Activated CD8-positive, alpha-beta memory T cell treated with anti-CD3 and anti-CD28 coated beads, Interleukin-2, amount 10 ng/mL, durations not matched to agents 7 days and 5 days (primary cell): Measurements from ENCODE around the gene SLC6A20. TPM values are rescaled to one million over a fixed set of nuclear protein-coding genes. Genes with fewer than 3 reads are reported as not detected.

Experiments
- ATAC-seq: fragments of 150-1000 bp; cut with Tn5 transposase; one replicate; pipeline ENCODE4 v1.10.0; 2021; ENCODE audit warnings: moderate library complexity
- CTCF ChIA-PET: fragments of 350-600 bp; sonication (Branson Sonifier 250); formaldehyde crosslinking; loops from one replicate; lab custom pipeline; 2021; ENCODE audit warnings: antibody characterized with exemption; lab: Charles Lee
- DNase-seq: peaks from one replicate; pipeline ENCODE4 v3.0.0-alpha.2; 2020
- H3K27ac Mint-ChIP-seq: one replicate; pipeline ENCODE4 v1.8.0; 2021; ENCODE audit warnings: mild to moderate bottlenecking, mixed read lengths
- H3K27me3 Mint-ChIP-seq: one replicate; pipeline ENCODE4 v1.8.0; 2021; ENCODE audit warnings: mixed read lengths
- H3K36me3 Mint-ChIP-seq: one replicate; pipeline ENCODE4 v1.8.0; 2021; ENCODE audit warnings: mild to moderate bottlenecking, mixed read lengths
- H3K4me1 Mint-ChIP-seq: one replicate; pipeline ENCODE4 v1.8.0; 2021; ENCODE audit warnings: mixed read lengths
- H3K4me3 Mint-ChIP-seq: one replicate; pipeline ENCODE4 v1.8.0; 2021; ENCODE audit warnings: mild to moderate bottlenecking, moderate library complexity, mixed read lengths
- H3K9me3 Mint-ChIP-seq: one replicate; pipeline ENCODE4 v1.8.0; 2022; ENCODE audit warnings: low read depth, mixed read lengths
- total RNA-seq, 2 experiments: library from RNA; stranded (reverse); gene quantifications; one replicate each; pipeline ENCODE4 v1.2.3, GENCODE V29; 2021

Gene SLC6A20
- total RNA-seq, 2 experiments from 2014 or later: 0.05 TPM; not detected in 1

GRCh38 chr3:45773714-45774449 lies 22.5 kb downstream of the SLC6A20 start:
- peak; percentile 14 for DNase-seq
- ATAC-seq: no peak
- CTCF ChIA-PET: interaction anchor here (1.0 to 1.9 kb wide), 4 partner anchors 11 to 155 kb away, joined by 3 to 7 read pairs (median 4); no protein-coding TSS in a partner anchor
- peaks cover 17% of the 10 kb centered on the region for H3K4me1 Mint-ChIP-seq
- no peaks in the 10 kb centered on the region for H3K36me3 Mint-ChIP-seq
- no peak overlapping the region for H3K27ac Mint-ChIP-seq
- H3K4me3 Mint-ChIP-seq: no peak overlapping the region
- H3K27me3 Mint-ChIP-seq: peaks cover 48% of the 10 kb centered on the region
- H3K9me3 Mint-ChIP-seq: no peaks in the 10 kb centered on the region

- Mint-ChIP-seq H3K36me3 (no peaks in the 10 kb centered on the region), H3K4me1 (peaks cover 17% of the 10 kb centered on the region), H3K27ac (no peak overlapping the region), H3K9me3 (no peaks in the 10 kb centered on the region), H3K27me3 (peaks cover 50% of the 10 kb centered on the region), H3K4me3 (no peak overlapping the region)
- DNase-seq: no peak
- CTCF ChIA-PET: interaction anchor here (1.9 kb wide), 1 partner anchor 11 kb away, joined by 8 read pairs; no protein-coding TSS in a partner anchor
- ATAC-seq: no peak
Observed at GRCh38 chr3:45773072-45773471, 23.3 kb downstream of the SLC6A20 start.

GRCh38 chr3:45772341-45773035 lies 23.8 kb downstream of the SLC6A20 start:
- Mint-ChIP-seq H3K27me3 (peaks cover 56% of the 10 kb centered on the region), H3K4me3 (no peak overlapping the region), H3K4me1 (peaks cover 17% of the 10 kb centered on the region), H3K27ac (no peak overlapping the region), H3K36me3 (no peaks in the 10 kb centered on the region), H3K9me3 (no peaks in the 10 kb centered on the region)
- ATAC-seq (peak; percentile 65), DNase-seq (peak; percentile 62)
- CTCF ChIA-PET: interaction anchor here (1.9 kb wide), 1 partner anchor 11 kb away, joined by 8 read pairs; no protein-coding TSS in a partner anchor

- Mint-ChIP-seq H3K27ac (no peak overlapping the region), H3K4me3 (no peak overlapping the region), H3K9me3 (no peaks in the 10 kb centered on the region), H3K36me3 (no peaks in the 10 kb centered on the region), H3K4me1 (peaks cover 17% of the 10 kb centered on the region), H3K27me3 (peaks cover 59% of the 10 kb centered on the region)
- no peak for ATAC-seq
- CTCF ChIA-PET: interaction anchor here (0.8 to 1.9 kb wide), 2 partner anchors 10 to 158 kb away, joined by 3 to 8 read pairs; no protein-coding TSS in a partner anchor
- peak; percentile 36 for DNase-seq
Observed at GRCh38 chr3:45771831-45772230, 24.5 kb downstream of the SLC6A20 start.

- H3K27ac Mint-ChIP-seq: no peak overlapping the region
- H3K4me1 Mint-ChIP-seq: peaks cover 17% of the 10 kb centered on the region
- H3K9me3 Mint-ChIP-seq: no peaks in the 10 kb centered on the region
- CTCF ChIA-PET: interaction anchor here (0.8 to 1.9 kb wide), 2 partner anchors 10 to 158 kb away, joined by 3 to 8 read pairs; no protein-coding TSS in a partner anchor
- H3K27me3 Mint-ChIP-seq: peaks cover 59% of the 10 kb centered on the region
- no peaks in the 10 kb centered on the region for H3K36me3 Mint-ChIP-seq
- DNase-seq (peak; percentile 22), ATAC-seq (no peak)
- H3K4me3 Mint-ChIP-seq: no peak overlapping the region
Observed at GRCh38 chr3:45771166-45771775, 25.1 kb downstream of the SLC6A20 start.

- Mint-ChIP-seq H3K36me3 (no peaks in the 10 kb centered on the region), H3K27me3 (peaks cover 34% of the 10 kb centered on the region), H3K4me3 (no peak overlapping the region), H3K9me3 (no peaks in the 10 kb centered on the region), H3K27ac (no peak overlapping the region), H3K4me1 (peaks cover 2% of the 10 kb centered on the region)
- CTCF ChIA-PET: no interaction called here
- DNase-seq (no peak), ATAC-seq (no peak)
Observed at GRCh38 chr3:45765958-45766357, 30.4 kb downstream of the SLC6A20 start.

- Mint-ChIP-seq H3K9me3 (no peaks in the 10 kb centered on the region), H3K27ac (no peak overlapping the region), H3K4me1 (peaks cover 2% of the 10 kb centered on the region), H3K4me3 (no peak overlapping the region), H3K27me3 (peaks cover 29% of the 10 kb centered on the region), H3K36me3 (no peaks in the 10 kb centered on the region)
- DNase-seq: no peak
- CTCF ChIA-PET: no interaction called here
- ATAC-seq: no peak
Observed at GRCh38 chr3:45765266-45765851, 31.0 kb downstream of the SLC6A20 start.

GRCh38 chr3:45763303-45763675 lies 33.0 kb downstream of the SLC6A20 start:
- Mint-ChIP-seq H3K27ac (no peak overlapping the region), H3K27me3 (peaks cover 13% of the 10 kb centered on the region), H3K36me3 (no peaks in the 10 kb centered on the region), H3K9me3 (no peaks in the 10 kb centered on the region), H3K4me1 (peaks cover 2% of the 10 kb centered on the region), H3K4me3 (no peak overlapping the region)
- CTCF ChIA-PET: interaction anchor here (0.8 to 6.2 kb wide), 7 partner anchors 11 to 314 kb away, joined by 3 to 64 read pairs (median 3); partner anchors contain the start of gene LZTFL1
- ATAC-seq (no peak), DNase-seq (no peak)

GRCh38 chr3:45762647-45763302 lies 33.6 kb downstream of the SLC6A20 start:
- peaks cover 8% of the 10 kb centered on the region for H3K27me3 Mint-ChIP-seq
- no peak for ATAC-seq
- no peak for DNase-seq
- CTCF ChIA-PET: interaction anchor here (0.8 to 6.2 kb wide), 14 partner anchors 10 to 324 kb away, joined by 3 to 64 read pairs (median 5); partner anchors contain the start of gene LZTFL1
- H3K27ac Mint-ChIP-seq: no peak overlapping the region
- H3K36me3 Mint-ChIP-seq: no peaks in the 10 kb centered on the region
- H3K9me3 Mint-ChIP-seq: no peaks in the 10 kb centered on the region
- H3K4me1 Mint-ChIP-seq: peaks cover 2% of the 10 kb centered on the region
- H3K4me3 Mint-ChIP-seq: no peak overlapping the region

- Mint-ChIP-seq H3K4me1 (peaks cover 2% of the 10 kb centered on the region), H3K27me3 (peaks cover 2% of the 10 kb centered on the region), H3K4me3 (no peak overlapping the region), H3K36me3 (no peaks in the 10 kb centered on the region), H3K27ac (no peak overlapping the region), H3K9me3 (no peaks in the 10 kb centered on the region)
- CTCF ChIA-PET: interaction anchor here (0.6 to 6.2 kb wide), 17 partner anchors 11 to 325 kb away, joined by 3 to 64 read pairs (median 5); partner anchors contain the start of genes CCR9 and LZTFL1
- DNase-seq (no peak), ATAC-seq (no peak)
Observed at GRCh38 chr3:45761831-45762230, 34.5 kb downstream of the SLC6A20 start.

- Mint-ChIP-seq H3K27me3 (peaks cover 2% of the 10 kb centered on the region), H3K4me1 (peaks cover 2% of the 10 kb centered on the region), H3K9me3 (no peaks in the 10 kb centered on the region), H3K36me3 (no peaks in the 10 kb centered on the region), H3K27ac (no peak overlapping the region), H3K4me3 (no peak overlapping the region)
- peak; percentile 63 for DNase-seq
- CTCF ChIA-PET: interaction anchor here (0.6 to 6.2 kb wide), 24 partner anchors 9 to 738 kb away, joined by 3 to 64 read pairs (median 4); partner anchors contain the start of gene CCR9
- peak; percentile 85 for ATAC-seq
Observed at GRCh38 chr3:45760878-45761711, 35.2 kb downstream of the SLC6A20 start.

- CTCF ChIA-PET: interaction anchor here (1.1 to 6.2 kb wide), 8 partner anchors 7 to 198 kb away, joined by 3 to 64 read pairs (median 4); no protein-coding TSS in a partner anchor
- H3K4me1 Mint-ChIP-seq: peaks cover 2% of the 10 kb centered on the region
- no peaks in the 10 kb centered on the region for H3K9me3 Mint-ChIP-seq
- no peak overlapping the region for H3K4me3 Mint-ChIP-seq
- no peaks in the 10 kb centered on the region for H3K36me3 Mint-ChIP-seq
- DNase-seq: no peak
- H3K27me3 Mint-ChIP-seq: peaks cover 2% of the 10 kb centered on the region
- ATAC-seq: no peak
- no peak overlapping the region for H3K27ac Mint-ChIP-seq
Observed at GRCh38 chr3:45759851-45760250, 36.5 kb downstream of the SLC6A20 start.
